HG02588 (cell line): Measurements from ENCODE around the gene USP32.
"Not testable (repeated sequence)": the region's sequence is repeated elsewhere in the genome, so short reads cannot be mapped to it uniquely, and the experiment has no call there.

ENCODE experiments used
- ATAC-seq: cut with Tn5 transposase; IDR thresholded peaks from one replicate; pipeline ENCODE4 v1.9.1; 2021; ENCODE audit warnings: mild to moderate bottlenecking, moderate library complexity; ENCODE audit not compliant: unreplicated experiment

The USP32 gene

DNA sequence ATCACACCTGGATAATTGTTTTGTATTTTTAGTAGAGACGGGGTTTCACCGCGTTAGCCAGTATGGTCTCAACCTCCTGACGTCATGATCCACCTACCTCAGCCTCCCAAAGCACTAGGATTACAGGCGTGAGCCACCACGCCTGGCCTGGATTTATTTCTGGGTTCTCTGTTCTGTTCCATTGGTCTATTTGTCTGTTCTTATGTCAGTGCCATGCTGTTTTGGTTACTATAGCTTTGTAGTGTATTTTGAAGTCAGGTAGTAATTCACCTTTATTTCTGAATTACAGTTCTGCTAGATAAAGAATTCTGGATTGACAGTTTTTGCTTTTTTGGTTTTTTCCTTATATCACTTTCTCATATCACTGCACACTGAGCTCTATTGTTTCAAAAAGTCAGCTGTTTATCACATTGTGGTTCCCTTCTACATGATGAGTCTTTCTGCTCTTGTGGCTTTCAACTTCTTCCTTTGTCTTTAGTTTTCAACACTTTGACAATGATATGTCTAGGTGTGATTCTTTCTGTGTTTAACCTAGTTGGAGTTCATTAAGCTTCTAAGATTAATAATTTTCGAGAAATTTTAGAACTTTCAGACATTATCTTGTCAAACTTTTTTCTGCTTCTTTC lies 144.0 kb downstream of the USP32 start:
- no peak for ATAC-seq

DNA sequence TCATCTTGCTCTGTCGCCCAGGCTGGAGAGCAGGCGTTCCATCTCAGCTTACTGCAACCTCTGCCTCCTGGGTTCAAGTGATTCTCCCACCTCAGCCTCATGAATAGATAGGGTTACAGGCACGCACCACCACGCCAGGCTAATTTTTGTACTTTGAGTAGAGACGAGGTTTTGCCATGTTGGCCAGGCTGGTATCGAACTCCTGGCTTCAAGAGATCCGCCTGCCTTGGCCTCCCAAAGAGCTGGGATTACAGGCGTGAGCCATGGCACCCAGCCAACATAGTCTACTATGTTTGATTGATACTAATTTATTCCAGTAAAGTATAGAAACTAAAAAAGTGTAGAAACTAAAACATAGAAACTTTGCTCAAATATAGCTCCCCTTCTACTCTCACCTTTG lies 147.3 kb downstream of the USP32 start:
- ATAC-seq = no peak

DNA sequence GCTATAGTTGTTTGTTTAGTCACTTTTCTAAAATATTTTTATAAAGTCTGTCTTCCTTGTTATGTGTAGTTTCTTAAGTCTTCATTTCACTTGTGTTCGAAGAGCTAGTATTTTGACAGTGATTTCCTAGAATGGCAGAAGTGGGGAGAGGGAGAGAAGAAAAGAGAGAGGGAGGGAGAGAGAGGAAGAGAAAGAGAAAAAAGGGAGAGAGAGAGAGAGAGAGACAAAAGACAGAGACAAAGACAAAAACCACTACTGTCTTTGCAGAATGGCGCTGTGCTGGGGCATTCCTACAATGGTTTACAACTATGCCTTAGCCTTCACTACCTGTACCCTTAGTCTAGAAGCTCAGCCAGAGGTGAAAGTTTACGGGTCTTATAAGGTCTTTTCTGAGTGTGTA lies 151.6 kb downstream of the USP32 start:
- ATAC-seq = no peak

DNA sequence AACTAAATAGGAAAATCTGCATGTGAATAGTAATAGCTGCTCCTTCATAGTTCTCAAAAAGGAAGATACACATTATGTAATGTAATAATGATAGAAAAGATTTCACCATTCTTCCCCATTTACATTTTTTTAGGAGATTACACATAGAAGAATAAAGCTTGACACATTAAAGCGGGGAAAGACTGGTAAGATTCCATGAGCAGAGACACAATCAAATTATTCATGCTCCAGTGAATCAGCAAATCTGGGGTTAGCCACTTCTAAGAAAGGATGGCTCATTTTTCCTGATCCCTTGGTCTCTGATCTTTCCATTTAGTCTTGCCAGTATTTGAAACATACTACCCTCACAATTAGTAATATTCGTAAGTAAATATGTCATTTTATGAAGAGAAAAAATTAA lies 160.2 kb downstream of the USP32 start:
- ATAC-seq = no peak

DNA sequence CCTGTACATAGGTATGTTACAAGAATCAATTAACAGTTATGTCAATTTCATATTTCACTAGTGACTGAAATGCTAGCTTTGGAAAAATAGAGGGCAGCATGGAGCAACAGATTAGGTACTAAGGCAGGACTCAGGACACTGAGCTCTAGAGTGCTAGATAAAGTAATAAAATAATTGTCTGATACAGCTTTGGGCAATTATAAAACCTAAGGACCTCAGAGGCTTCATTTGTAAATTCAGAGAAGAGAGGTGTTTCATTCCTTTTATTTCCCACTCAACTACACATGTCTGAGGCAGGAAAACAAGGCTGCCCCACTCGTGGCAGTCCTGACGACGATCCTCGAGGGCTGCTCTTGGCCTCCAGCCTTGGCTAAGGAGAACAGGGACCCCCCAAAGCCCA lies 160.7 kb downstream of the USP32 start:
- ATAC-seq = no peak

DNA sequence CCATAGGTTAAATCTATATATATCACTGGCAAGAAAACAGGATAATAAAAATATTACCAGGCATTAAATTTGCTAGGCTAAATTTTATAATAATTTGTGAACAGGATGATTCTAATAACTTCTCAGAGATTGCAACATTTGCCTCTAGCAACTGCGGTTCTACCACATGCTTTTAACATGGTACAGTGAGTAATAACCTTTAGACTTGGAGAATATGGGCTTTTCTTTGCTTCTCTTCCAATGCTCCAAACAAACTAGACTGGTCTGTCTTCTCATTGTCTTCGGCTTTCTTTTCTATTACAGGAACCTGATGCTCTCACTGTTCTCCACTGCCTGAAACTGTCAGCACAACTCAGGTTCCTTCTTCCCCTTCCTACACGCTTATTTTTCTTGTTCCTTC lies 161.6 kb downstream of the USP32 start:
- no peak for ATAC-seq

DNA sequence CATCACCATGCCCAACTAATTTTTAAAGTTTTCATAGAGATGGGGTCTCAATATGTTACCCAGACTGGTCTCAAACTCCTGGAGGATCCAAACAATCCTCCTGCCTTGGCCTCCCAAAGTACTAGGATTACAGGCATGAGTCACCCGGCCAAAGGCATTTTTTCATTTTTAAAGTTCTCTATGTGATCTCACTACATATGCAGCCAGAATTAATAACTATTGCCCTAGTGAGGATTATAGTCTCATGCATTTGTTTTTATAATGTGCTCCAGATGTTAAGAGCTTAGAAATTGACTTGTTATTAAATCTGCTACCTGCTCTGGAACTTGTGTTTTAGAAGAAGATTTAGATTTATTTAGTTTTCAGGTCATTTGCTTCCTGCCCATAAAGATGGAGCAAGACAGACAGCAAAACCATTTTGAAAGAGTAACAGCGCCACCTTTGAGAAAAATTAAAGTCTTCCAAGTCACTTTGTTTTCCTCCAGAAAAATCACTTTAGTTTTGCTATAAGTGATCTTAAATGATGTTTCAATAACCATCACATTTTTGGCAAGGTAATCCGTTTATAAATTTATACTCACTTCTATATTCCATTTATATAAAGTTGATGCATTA lies 162.6 kb downstream of the USP32 start:
- no peak for ATAC-seq

DNA sequence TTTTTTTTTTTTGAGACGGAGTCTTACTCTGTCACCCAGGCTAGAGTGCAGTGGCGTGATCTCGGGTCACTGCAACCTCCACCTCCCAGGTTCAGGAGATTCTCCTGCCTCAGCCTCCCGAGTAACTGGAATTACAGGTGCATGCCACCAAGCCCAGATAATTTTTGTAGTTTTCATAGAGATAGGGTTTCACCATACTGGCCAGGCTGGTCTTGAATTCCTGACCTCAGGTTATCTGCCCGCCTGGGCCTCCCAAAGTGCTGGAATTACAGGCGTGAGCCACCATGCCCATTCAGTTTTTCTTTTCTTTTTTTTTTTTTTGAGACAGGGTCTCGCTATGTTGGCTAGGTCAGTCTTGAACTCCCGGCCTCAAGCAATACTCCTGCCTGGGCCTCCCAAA lies 164.7 kb downstream of the USP32 start:
- ATAC-seq = not testable (repeated sequence)

DNA sequence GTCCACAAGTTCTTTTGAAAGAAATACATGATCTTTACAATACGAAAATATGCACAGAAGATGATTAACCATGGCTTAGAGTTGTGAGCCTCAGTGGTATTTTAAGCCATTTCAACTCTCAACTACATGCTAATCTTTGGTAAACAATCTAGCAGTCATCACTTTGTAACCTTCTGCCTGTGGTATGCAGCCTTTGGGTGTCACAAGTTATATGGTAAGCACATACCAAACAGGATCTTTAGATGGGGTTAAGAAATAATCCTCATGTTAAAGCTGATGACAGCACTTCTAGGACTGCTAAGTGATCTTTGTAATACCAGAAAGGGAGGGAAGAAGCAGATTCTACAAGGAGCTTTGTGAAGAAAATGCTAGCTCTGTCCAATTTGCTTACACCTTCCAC lies 167.9 kb downstream of the USP32 start:
- no peak for ATAC-seq

DNA sequence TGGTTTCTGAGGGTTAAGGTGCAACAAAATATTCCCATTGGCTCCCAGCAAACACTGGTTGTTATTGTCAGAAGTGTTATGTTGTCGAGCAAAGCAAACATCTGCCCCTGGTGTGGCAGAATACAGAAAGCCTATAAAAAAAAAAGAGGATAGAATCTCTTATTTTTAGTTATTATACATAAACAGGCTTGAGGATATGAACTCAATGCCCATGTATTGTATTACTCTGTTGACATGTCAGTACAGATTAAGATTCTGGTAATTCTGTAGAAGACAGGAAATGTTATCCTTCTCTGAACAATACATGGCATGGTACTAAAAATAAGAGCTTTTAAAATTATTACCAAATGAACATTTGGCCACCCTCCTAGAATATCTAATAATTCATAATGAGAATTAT lies 168.5 kb downstream of the USP32 start:
- no peak for ATAC-seq

DNA sequence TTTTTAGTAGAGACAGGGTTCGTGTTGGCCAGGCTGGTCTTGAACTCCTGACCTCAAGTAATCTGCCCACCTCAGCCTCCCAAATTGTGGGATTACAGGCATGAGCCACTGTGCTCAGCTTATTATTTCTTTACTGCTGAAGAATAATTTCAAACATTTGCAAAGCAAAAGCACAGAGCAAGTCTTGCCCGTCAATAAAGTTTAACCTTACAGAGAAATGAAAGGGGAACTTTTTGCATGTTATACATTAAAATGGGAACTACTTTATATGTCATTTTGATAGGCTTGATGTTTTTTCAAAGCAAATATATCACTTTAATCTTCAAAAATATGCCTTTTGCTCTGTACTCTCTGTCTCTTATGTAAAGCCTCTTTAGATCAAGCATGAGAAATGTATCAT lies 173.2 kb downstream of the USP32 start:
- not testable (repeated sequence) for ATAC-seq

DNA sequence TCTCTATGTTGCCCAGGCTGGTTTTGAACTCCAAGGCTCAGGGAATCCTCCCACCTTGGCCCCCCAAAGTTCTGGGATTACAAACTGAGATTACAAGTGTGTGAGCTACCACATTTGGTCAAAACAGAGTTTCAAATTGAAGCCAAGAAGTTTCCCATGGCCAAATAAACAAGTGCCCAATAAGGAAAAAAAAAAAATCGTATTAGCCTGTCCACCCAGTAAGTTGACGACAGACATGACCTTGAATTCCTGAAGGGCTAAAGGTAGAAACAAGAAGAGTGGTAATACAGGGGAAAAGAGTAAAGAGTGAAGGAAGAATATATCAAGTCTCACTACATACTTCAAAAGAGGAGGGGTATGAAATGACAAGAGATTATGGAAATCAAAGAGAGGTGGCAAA lies 176.0 kb downstream of the USP32 start:
- ATAC-seq = not testable (repeated sequence)

DNA sequence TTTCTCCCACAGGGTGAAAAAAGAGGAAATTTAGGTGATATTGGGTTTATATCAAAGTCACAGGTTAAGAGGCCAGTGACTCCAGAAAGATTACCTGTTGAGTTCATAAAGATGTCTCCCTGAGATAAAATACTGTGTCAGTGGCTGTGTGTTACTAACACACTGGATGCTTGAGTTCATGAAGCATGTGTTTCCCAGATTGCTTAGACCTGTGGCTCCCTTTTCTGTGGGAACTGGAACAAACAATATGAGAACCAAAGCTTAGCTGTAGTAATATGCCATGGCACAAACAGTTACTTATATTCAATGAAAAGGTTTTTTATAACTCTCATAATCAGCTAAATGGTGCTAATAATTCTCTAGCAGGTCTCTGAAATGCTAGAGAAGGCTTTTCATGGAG lies 180.7 kb downstream of the USP32 start:
- ATAC-seq = not testable (repeated sequence)

DNA sequence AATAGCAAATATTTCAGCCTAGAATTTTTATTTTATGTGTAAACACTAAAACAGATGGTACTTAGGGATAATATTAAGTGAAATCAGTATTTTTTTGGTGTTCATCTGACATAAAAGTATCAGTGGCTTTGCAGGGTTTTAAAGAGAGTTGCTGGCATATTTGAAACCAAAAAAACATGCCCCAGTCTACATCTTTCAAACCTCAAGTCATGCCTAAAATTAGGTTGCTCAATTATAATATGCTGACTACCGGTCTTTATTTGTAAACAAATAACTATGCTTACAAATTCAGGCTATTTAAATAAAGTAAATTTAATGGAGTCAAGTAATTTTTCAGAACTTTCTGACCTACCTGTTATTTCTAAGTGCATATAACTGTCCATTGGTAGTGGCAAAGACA lies 183.6 kb downstream of the USP32 start:
- not testable (repeated sequence) for ATAC-seq

DNA sequence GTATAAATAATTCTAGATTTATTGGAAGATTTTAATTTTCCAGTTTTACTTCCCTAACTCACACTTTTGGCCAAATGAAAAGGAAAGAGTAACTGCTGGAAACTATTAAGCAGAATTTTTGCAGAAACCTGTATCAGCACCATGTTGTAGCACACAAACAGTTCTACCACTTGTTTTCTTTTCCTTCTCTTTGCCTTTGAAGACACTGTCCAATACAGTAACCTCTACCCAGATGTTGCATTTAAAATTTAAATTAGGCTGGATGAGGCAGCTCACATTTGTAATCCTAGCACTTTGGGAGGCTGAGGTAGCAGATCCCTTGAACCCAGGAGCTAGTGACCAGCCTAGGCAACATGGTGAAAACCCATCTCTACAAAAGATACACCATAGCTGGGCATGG lies 186.2 kb downstream of the USP32 start:
- ATAC-seq = not testable (repeated sequence)

DNA sequence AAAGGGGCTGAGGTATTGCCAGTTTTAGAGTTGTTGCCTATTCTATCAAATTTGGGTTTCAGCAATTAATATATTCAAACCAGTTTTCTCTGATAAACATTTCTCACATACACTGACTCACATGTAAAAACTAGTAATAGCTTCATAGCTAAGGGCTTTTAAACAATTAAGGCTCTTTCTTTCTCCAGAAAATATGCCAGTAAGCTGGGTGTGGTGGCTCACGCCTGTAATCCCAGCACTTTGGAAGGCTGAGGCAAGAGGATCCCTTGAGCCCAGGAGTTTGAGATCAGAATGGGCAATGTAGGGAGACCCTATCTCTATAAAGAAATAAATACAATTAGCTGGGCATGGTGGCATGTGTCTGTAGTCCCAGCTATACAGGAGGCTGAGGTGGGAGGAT lies 193.3 kb downstream of the USP32 start:
- not testable (repeated sequence) for ATAC-seq

DNA sequence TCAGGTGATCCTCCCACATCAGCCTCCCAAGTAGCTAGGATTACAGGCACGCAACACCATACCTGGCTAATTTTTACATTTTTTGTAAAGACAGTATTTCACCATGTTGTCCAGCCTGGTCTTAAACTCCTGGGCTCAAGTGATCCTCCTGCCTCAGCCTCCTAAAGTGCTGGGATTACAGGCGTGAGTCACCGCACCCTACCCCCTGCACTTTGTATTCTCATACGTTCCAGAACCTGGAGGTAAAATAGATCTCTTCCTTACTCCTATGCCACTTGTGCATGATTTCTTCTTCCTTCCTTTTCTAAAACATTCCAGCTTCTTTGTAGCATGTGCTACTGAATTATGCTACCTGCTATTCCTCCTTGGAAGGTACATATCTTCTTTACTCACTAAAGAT lies 197.8 kb downstream of the USP32 start:
- ATAC-seq = not testable (repeated sequence)

DNA sequence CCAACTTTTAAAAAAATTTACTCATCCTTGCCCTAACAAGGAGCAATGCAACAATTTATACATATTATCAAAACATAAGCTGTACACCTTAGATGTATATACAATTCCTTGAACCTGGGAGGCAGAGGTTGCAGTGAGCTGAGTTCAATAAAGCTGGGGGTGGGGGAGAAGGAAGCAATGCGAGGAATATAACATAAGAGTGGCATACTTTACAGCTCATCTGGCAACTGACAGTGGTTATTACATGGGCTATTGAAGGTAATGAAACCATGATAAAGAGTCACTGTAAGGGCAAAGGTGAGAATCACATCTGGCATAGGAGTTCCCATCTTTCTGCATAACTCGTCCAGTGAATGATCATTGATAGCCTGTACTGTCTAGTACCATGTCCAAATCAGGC lies 198.5 kb downstream of the USP32 start:
- ATAC-seq = no peak

DNA sequence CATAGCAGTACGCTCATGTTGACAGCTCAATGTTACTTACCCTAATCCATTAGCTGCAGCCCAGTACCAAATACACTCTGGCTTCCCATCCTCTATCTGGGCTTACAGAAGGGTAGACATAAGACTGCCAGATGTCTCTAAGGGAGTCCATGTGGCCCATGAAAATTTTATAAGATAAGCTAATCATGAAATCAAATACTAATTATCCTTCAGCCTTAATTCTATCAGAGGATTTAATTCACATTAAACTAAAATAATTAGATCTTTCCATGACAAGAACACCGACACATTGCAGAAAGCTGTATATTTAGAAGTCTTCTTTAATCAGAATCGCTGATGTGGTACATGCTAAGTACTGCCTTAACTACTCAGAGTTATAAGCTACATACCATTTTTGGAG lies 198.9 kb downstream of the USP32 start:
- ATAC-seq = not testable (repeated sequence)

DNA sequence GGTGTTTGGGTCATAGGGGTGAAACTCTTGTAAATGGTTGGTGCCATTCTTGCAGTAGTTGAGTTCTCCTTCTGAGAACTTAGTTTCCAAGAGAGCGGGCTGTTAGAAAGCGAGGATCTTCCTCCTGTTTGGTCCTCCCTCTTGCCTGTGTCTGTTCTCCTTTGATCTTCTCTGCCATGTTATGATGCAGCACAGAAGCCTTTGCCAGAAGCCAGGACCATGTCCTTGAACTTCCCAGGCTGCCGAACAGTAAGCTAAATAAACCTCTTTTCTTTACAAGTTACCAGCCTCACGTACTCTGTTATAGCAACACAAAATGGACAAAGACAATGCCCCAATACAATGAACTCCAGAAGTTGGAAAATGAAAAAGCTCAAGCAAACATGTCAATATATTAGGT lies 201.9 kb downstream of the USP32 start:
- not testable (repeated sequence) for ATAC-seq

DNA sequence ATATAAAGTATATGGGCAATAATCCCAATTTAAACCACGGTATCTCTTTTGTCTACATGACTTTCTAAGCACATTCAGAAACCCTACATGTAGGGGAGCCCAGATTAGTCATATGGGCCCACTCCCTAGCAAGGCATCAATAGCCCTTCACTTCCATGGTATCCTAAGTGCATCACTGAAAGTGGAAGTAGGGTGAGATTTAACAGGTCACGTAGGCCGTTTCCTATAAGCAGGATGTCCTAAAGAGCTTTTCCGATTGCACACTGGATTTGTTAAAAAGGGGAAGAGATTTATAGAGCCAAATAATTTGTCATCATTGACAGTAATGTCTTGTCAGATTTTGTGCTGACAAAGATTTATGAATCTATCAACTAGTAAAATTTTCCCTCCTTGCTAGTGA lies 203.2 kb downstream of the USP32 start:
- ATAC-seq = no peak

DNA sequence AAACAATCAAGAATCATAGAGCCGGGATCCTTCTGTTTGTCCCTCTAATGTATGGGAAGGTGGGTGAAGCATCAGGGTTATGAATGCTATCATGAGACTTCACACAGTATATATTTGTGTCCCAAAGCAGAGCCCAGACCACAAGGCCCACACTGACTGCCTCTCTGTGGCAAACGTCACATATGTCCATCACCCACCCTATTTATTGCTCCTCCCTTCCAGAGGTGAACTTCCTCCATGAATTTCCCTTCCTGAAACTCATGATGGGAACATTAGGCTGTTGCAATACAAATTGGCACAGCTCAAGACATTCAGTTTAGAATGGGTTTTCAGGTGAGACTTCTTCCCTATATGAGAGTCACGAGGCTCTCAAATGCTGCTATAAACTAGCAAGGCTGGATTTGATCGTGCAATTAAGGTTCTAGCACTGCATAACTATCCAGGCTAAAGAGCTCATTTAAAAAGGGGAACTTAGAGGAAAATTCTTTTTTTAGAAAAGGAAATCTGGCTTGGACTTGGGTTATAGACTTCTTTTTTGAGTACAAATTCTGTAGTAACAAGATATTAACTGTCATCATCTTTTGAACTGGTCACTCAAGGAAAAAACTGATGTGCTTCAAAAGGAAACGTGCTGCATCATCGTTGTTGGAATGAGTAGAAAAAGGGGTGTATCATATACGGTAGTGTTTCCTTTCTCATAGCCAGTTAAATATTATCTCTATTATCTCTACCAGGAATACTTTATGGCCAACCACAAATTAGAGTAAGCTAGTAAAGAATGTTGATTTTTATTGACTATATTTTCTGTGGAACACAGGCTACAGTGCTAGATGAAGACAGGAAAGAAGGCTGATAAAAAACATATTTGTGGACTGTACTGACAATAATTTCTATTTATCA lies 204.8 kb downstream of the USP32 start:
- not testable (repeated sequence) for ATAC-seq
